Central memory CD8-positive, alpha-beta T cell (primary cell): ENCODE results near the gene COMMD10.

ENCODE experiments used
- ATAC-seq: fragments of 150-1000 bp; cut with Tn5 transposase; replicated peaks from 2 replicates; pipeline ENCODE4 v1.10.0; 2022; ENCODE audit warnings: mild to moderate bottlenecking, moderate FRiP score, moderate number of reproducible peaks; ENCODE audit not compliant: poor library complexity, severe bottlenecking; ENCODE audit errors: extremely low read depth
- DNase-seq, 2 donors: peaks; one replicate each; pipeline ENCODE4 v3.0.0; 2021; ENCODE audit warnings: low spot score in 2 of 2
- H3K27ac Mint-ChIP-seq: one replicate; pipeline ENCODE4 v1.8.0; 2022; ENCODE audit warnings: low read depth, mild to moderate bottlenecking, moderate library complexity, mixed read lengths
- H3K27me3 Mint-ChIP-seq: one replicate; pipeline ENCODE4 v1.8.0; 2022; ENCODE audit warnings: mixed read lengths
- H3K36me3 Mint-ChIP-seq: one replicate; pipeline ENCODE4 v1.8.0; 2022; ENCODE audit warnings: mild to moderate bottlenecking, moderate library complexity, mixed read lengths; ENCODE audit not compliant: insufficient read depth
- H3K4me1 Mint-ChIP-seq: one replicate; pipeline ENCODE4 v1.8.0; 2022; ENCODE audit warnings: mixed read lengths
- H3K4me3 Mint-ChIP-seq: one replicate; pipeline ENCODE4 v1.8.0; 2022; ENCODE audit warnings: mild to moderate bottlenecking, moderate library complexity, mixed read lengths
- H3K9me3 Mint-ChIP-seq: one replicate; pipeline ENCODE4 v1.8.0; 2022; ENCODE audit warnings: mixed read lengths

The COMMD10 gene

GRCh38 chr5:116154931-116155330 is 70.1 kb downstream of the COMMD10 start:
- peaks cover 29% of the 10 kb centered on the region for H3K4me1 Mint-ChIP-seq
- DNase-seq: no peak
- H3K27ac Mint-ChIP-seq: no peak overlapping the region

GRCh38 chr5:116157902-116158301 is 73.1 kb downstream of the COMMD10 start:
- Mint-ChIP-seq H3K4me3 (no peak overlapping the region), H3K27me3 (no peaks in the 10 kb centered on the region), H3K9me3 (no peaks in the 10 kb centered on the region), H3K36me3 (peaks cover 4% of the 10 kb centered on the region), H3K4me1 (peaks cover 33% of the 10 kb centered on the region), H3K27ac (no peak overlapping the region)
- DNase-seq (no peak), ATAC-seq (no peak)

More at GRCh38 chr5:116154931-116155330, 70.1 kb downstream of the COMMD10 start:
- no peak for ATAC-seq
- Mint-ChIP-seq H3K36me3 (peaks cover 4% of the 10 kb centered on the region), H3K4me3 (no peak overlapping the region), H3K9me3 (no peaks in the 10 kb centered on the region), H3K27me3 (no peaks in the 10 kb centered on the region)

GRCh38 chr5:116159006-116159405 is 74.2 kb downstream of the COMMD10 start:
- H3K4me3 Mint-ChIP-seq: no peak overlapping the region
- H3K9me3 Mint-ChIP-seq: no peaks in the 10 kb centered on the region
- DNase-seq (no peak), ATAC-seq (no peak)
- H3K27ac Mint-ChIP-seq: no peak overlapping the region
- no peaks in the 10 kb centered on the region for H3K27me3 Mint-ChIP-seq
- H3K4me1 Mint-ChIP-seq: peaks cover 33% of the 10 kb centered on the region
- H3K36me3 Mint-ChIP-seq: peaks cover 2% of the 10 kb centered on the region

GRCh38 chr5:116174111-116174510 is 89.3 kb downstream of the COMMD10 start:
- H3K36me3 Mint-ChIP-seq: no peaks in the 10 kb centered on the region

GRCh38 chr5:116176121-116176520 is 91.3 kb downstream of the COMMD10 start:
- Mint-ChIP-seq H3K36me3 (no peaks in the 10 kb centered on the region), H3K27me3 (no peaks in the 10 kb centered on the region), H3K9me3 (no peaks in the 10 kb centered on the region), H3K27ac (no peak overlapping the region), H3K4me3 (no peak overlapping the region), H3K4me1 (peaks cover 6% of the 10 kb centered on the region)
- ATAC-seq (no peak), DNase-seq (no peak)

More at GRCh38 chr5:116174111-116174510, 89.3 kb downstream of the COMMD10 start:
- ATAC-seq (no peak), DNase-seq (no peak)
- Mint-ChIP-seq H3K9me3 (no peaks in the 10 kb centered on the region), H3K4me3 (no peak overlapping the region), H3K27ac (no peak overlapping the region), H3K4me1 (peaks cover 6% of the 10 kb centered on the region), H3K27me3 (no peaks in the 10 kb centered on the region)

- H3K36me3 Mint-ChIP-seq: peaks cover 1% of the 10 kb centered on the region
- DNase-seq (no peak), ATAC-seq (no peak)
- H3K9me3 Mint-ChIP-seq: no peaks in the 10 kb centered on the region
- H3K27ac Mint-ChIP-seq: no peak overlapping the region
- peaks cover 10% of the 10 kb centered on the region for H3K4me1 Mint-ChIP-seq
- H3K4me3 Mint-ChIP-seq: no peak overlapping the region
- no peaks in the 10 kb centered on the region for H3K27me3 Mint-ChIP-seq
Measured at GRCh38 chr5:116178925-116179324, 94.1 kb downstream of the COMMD10 start.

GRCh38 chr5:116209166-116209565 is 124.3 kb downstream of the COMMD10 start:
- peaks cover 2% of the 10 kb centered on the region for H3K36me3 Mint-ChIP-seq
- no peaks in the 10 kb centered on the region for H3K4me1 Mint-ChIP-seq
- H3K9me3 Mint-ChIP-seq: no peaks in the 10 kb centered on the region
- H3K4me3 Mint-ChIP-seq: no peak overlapping the region
- H3K27me3 Mint-ChIP-seq: no peaks in the 10 kb centered on the region
- no peak for ATAC-seq
- H3K27ac Mint-ChIP-seq: no peak overlapping the region
- no peak for DNase-seq

- Mint-ChIP-seq H3K9me3 (no peaks in the 10 kb centered on the region), H3K27me3 (no peaks in the 10 kb centered on the region), H3K27ac (no peak overlapping the region), H3K4me1 (no peaks in the 10 kb centered on the region), H3K36me3 (peaks cover 2% of the 10 kb centered on the region), H3K4me3 (no peak overlapping the region)
- DNase-seq (no peak), ATAC-seq (no peak)
Measured at GRCh38 chr5:116212225-116212624, 127.4 kb downstream of the COMMD10 start.

GRCh38 chr5:116216246-116216645 is 131.4 kb downstream of the COMMD10 start:
- ATAC-seq (no peak), DNase-seq (no peak)
- Mint-ChIP-seq H3K4me1 (peaks cover 2% of the 10 kb centered on the region), H3K9me3 (no peaks in the 10 kb centered on the region), H3K27me3 (no peaks in the 10 kb centered on the region), H3K27ac (no peak overlapping the region), H3K4me3 (no peak overlapping the region), H3K36me3 (peaks cover under 1% of the 10 kb centered on the region)

GRCh38 chr5:116225281-116225922 is 140.6 kb downstream of the COMMD10 start:
- Mint-ChIP-seq H3K27me3 (no peaks in the 10 kb centered on the region), H3K4me3 (no peak overlapping the region), H3K9me3 (no peaks in the 10 kb centered on the region), H3K36me3 (peaks cover 2% of the 10 kb centered on the region), H3K27ac (no peak overlapping the region), H3K4me1 (peaks cover 18% of the 10 kb centered on the region)
- no peak for ATAC-seq
- DNase-seq: no peak

GRCh38 chr5:116229131-116229689 is 144.4 kb downstream of the COMMD10 start:
- no peak for ATAC-seq
- DNase-seq: no peak
- Mint-ChIP-seq H3K27me3 (no peaks in the 10 kb centered on the region), H3K27ac (no peak overlapping the region), H3K9me3 (no peaks in the 10 kb centered on the region), H3K4me3 (no peak overlapping the region), H3K4me1 (peaks cover 15% of the 10 kb centered on the region), H3K36me3 (peaks cover 1% of the 10 kb centered on the region)

- H3K36me3 Mint-ChIP-seq: peaks cover 1% of the 10 kb centered on the region
- H3K9me3 Mint-ChIP-seq: no peaks in the 10 kb centered on the region
- DNase-seq: no peak
- no peaks in the 10 kb centered on the region for H3K27me3 Mint-ChIP-seq
- no peak overlapping the region for H3K27ac Mint-ChIP-seq
- no peak for ATAC-seq
- peaks cover 3% of the 10 kb centered on the region for H3K4me1 Mint-ChIP-seq
- no peak overlapping the region for H3K4me3 Mint-ChIP-seq
Measured at GRCh38 chr5:116231288-116231687, 146.5 kb downstream of the COMMD10 start.

GRCh38 chr5:116234681-116235080 is 149.9 kb downstream of the COMMD10 start:
- Mint-ChIP-seq H3K27ac (no peak overlapping the region), H3K9me3 (peaks cover 5% of the 10 kb centered on the region), H3K27me3 (no peaks in the 10 kb centered on the region), H3K4me1 (no peaks in the 10 kb centered on the region), H3K36me3 (peaks cover 1% of the 10 kb centered on the region), H3K4me3 (no peak overlapping the region)
- no peak for ATAC-seq
- DNase-seq: no peak
